Inflammatory macrophage treated with lipopolysaccharide for 4 hours (primary cell): Measurements from ENCODE around the gene PDLIM1.

Source experiments
- DNase-seq: peaks from one replicate; pipeline ENCODE4 v3.0.0-alpha.2; 2020

Gene PDLIM1

GRCh38 chr10:95196046-95196445 lies 94.8 kb downstream of the PDLIM1 start:
- DNase-seq, result no peak

DNA sequence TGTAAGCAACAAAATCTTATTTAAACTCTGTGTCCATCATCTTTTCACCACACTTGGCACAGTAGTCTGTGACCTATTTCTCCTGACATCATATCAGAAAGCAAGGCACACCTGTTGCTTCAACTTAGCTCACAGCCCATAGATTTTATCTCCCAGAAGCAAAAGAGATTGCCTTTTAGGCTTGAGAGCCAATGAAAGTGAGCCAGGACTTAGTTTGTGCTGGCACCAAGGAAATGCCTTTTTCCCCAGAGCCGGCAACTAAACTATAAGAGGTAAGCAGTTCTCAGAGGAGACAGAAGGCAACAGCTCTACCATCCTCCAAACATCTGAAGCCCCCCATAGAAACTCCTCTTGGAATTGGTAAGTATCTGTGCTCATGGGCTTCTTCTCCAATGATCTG lies 96.9 kb downstream of the PDLIM1 start, which contains the start of gene ACSM6:
Gene ACSM6, plus strand, starts transcription at position 295 of the 400 bp plus-strand sequence. CDS start 248 bp downstream, outside the sequence.
- DNase-seq, result no peak

GRCh38 chr10:95188593-95188992 lies 102.2 kb downstream of the PDLIM1 start:
- DNase-seq, result no peak

DNA sequence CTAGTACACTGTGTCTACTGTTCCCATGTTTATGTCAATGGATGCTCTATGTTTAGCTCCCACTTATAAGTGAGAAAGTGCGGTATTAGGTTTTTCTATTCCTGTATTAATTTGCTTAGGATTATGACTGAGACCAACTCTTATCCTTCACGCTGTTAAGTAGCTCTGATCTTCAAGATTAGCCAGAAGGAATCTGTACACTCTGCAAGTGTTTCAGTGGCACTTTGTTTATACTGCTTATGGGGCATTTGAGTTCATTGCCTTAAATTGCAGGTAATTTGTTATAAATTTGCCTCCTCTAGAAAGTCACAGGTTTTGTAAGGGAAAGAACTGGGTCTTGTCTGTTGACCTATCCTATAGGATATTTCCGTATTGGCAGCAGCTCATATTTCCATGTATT lies 103.2 kb downstream of the PDLIM1 start:
- DNase-seq, result no peak
